NB4 (cell line): ENCODE measurements around the gene FAIM2.
A peak's percentile ranks its signal among the peaks of the same experiment; 100 is the strongest.

Source experiments
- DNase-seq: peaks from one replicate; pipeline ENCODE4 v3.0.0; 2010; ENCODE audit warnings: low read depth
- H3K4me3 ChIP-seq: one replicate; pipeline ENCODE4 v1.5.1; 2011; ENCODE audit warnings: mild to moderate bottlenecking, low read depth, low read length, moderate library complexity
- MAX ChIP-seq: IDR thresholded peaks from 2 replicates; pipeline ENCODE4 v1.6.1; 2011; ENCODE audit warnings: low read depth, low read length
- MYC ChIP-seq: IDR thresholded peaks from 2 replicates; pipeline ENCODE4 v1.6.1; 2011; ENCODE audit warnings: low read depth, low read length
- POLR2A ChIP-seq: IDR thresholded peaks from 2 replicates; pipeline ENCODE4 v1.6.1; 2011; ENCODE audit warnings: mild to moderate bottlenecking; ENCODE audit not compliant: insufficient read length; ENCODE audit errors: extremely low read depth
- TF ChIP-seq, protein P1 (sequence below): IDR thresholded peaks from one replicate; pipeline ENCODE4 v1.5.1; 2012; ENCODE audit warnings: low read depth, low read length

FAIM2 gene

GRCh38 chr12:49922349-49923034 is 18.8 kb upstream of the FAIM2 start:
- no peak for DNase-seq
- H3K4me3 ChIP-seq = no peak overlapping the region
- no peak for TF ChIP-seq MAX
- no peak for TF ChIP-seq MYC
- TF ChIP-seq, protein P1, sequence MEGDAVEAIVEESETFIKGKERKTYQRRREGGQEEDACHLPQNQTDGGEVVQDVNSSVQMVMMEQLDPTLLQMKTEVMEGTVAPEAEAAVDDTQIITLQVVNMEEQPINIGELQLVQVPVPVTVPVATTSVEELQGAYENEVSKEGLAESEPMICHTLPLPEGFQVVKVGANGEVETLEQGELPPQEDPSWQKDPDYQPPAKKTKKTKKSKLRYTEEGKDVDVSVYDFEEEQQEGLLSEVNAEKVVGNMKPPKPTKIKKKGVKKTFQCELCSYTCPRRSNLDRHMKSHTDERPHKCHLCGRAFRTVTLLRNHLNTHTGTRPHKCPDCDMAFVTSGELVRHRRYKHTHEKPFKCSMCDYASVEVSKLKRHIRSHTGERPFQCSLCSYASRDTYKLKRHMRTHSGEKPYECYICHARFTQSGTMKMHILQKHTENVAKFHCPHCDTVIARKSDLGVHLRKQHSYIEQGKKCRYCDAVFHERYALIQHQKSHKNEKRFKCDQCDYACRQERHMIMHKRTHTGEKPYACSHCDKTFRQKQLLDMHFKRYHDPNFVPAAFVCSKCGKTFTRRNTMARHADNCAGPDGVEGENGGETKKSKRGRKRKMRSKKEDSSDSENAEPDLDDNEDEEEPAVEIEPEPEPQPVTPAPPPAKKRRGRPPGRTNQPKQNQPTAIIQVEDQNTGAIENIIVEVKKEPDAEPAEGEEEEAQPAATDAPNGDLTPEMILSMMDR = no peak
- no peak for TF ChIP-seq POLR2A

- DNase-seq = no peak
- TF ChIP-seq MYC (no peak), POLR2A (no peak), MAX (no peak)
- TF ChIP-seq, protein P1 = no peak
- H3K4me3 ChIP-seq = no peak overlapping the region
Measured at GRCh38 chr12:49921936-49922335, 18.2 kb upstream of the FAIM2 start.

DNA sequence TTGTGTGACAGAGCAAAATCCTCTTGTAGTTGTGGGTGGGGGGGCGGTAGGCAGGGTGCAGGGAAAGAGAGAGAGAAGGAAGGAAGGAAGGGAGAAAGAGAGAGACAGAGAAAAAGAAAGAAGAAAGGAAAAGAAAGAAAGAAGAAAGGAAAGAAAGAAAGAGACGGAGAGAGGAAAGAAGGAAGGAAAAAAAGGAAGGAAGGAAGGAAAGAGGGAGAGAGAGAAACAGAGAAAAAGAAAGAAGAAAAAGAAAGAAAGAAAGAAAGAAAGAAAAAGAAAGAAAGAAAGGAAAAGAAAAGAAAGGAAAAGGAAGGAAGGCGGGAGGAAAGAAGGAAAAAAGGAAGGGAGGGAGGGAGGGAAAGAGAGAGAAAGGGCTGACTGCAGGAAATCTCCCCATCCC is 17.6 kb upstream of the FAIM2 start:
- TF ChIP-seq POLR2A (no peak), MAX (no peak), MYC (no peak)
- TF ChIP-seq, protein P1 = no peak
- no peak for DNase-seq
- H3K4me3 ChIP-seq = no peak overlapping the region

DNA sequence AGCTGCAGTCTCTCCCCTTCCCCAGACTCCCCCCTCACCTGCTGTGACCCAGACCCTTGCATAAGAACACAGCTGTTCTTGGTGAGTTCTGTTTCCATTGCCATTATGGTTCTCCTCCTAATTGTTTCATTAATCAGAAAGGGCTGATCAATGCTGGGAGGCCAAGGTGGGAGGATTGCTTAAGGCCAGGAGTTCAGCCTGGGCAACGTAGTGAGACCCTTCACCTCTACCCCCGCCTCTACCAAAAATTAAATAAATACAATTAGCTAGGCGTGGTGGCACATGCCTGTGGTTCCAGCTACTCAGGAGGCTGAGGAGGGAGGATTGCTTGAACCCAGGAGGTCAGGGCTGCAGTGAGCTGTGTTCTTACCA is 17.2 kb upstream of the FAIM2 start:
- TF ChIP-seq MYC (no peak), POLR2A (no peak), MAX (no peak)
- TF ChIP-seq, protein P1 = no peak

DNA sequence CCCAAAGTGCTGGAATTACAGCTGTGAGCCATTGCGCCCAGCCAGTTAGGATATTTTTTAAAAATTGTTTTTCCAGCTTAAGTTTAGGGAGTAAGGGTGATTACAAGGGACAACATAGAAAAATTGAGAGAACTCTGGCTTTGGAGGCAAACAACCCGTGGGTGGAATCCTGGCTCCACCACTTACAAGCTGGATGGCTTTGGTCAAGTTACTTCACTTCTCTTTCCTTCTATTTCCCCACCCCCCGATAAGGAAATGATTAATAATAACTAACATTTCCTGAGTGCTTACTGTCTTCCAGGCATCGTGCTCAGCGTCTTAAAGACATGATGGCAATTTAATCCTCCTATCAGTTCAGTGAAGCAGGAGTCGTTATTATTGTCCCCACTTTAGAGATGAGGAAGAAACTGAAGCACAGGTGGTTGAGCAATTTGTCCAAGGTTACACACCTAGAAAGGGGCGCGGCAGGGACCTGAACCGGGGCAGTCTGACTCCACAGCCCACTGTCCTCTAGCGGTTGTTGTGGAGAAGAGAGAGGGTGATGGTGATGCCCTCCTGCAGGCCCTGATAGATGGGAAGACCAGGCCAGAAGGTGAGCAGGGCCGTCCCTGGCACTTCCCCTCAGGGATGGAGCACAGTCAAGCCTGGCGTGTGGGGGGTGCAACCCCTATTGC is 16.7 kb upstream of the FAIM2 start:
- DNase-seq = peak; percentile 40
- no peak for TF ChIP-seq MYC
- TF ChIP-seq MAX = no peak
- no peak for TF ChIP-seq POLR2A
- TF ChIP-seq, protein P1 = no peak

More for the DNA sequence above, 17.2 kb upstream of the FAIM2 start:
- DNase-seq = no peak
- H3K4me3 ChIP-seq = no peak overlapping the region

More for the DNA sequence above, 16.7 kb upstream of the FAIM2 start:
- H3K4me3 ChIP-seq = no peak overlapping the region
